Activated gamma-delta T cell treated with Interleukin-2 at 50 U/mL for 16 hours (primary cell): Measurements from ENCODE around the gene CD151.

Source experiments
- DNase-seq: peaks from one replicate; pipeline ENCODE4 v3.0.0-alpha.2; 2020

Gene CD151

DNA sequence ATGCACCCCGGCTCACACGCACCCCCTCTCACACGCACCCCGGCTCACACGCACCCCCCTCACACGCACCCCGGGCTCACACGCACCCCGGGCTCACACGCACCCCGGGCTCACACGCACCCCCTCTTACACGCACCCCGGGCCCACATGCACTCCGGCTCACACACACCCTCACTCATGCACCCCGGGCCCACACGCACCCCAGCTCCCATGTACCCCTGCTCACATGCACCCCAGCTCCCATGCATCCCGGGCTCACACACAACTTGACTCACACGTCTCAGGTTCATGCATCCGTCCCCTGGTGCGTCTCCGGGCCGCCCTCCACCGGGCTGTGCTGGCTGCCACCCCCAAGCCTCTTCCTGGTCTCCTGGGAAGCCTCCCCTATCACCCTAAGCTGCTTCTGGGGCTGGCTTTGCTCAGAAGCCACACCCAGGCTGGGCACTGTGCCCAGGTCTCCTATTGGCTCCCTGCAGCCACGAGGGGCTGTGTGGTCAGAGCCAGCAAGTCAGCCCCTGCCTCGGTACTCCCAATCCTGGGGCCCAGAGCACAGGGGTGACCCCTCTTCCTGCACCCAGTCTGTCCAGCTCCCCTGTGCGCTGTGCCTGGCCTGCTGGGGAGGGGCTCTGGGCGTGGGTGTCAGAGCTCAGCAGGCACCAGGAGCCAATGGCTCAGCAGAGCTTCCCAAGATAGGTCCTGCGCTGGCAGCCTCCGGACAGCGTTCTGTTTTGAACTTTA lies 26.8 kb downstream of the CD151 start:
- DNase-seq: no peak

- no peak for DNase-seq
These were observed 27.7 kb downstream of the CD151 start for GRCh38 chr11:860234-861104.

- DNase-seq: no peak
These were observed 28.3 kb downstream of the CD151 start for GRCh38 chr11:861105-861479.

- DNase-seq: no peak
These were observed 29.4 kb downstream of the CD151 start for GRCh38 chr11:862081-862661.

GRCh38 chr11:862696-863022 lies 29.9 kb downstream of the CD151 start:
- no peak for DNase-seq

DNA sequence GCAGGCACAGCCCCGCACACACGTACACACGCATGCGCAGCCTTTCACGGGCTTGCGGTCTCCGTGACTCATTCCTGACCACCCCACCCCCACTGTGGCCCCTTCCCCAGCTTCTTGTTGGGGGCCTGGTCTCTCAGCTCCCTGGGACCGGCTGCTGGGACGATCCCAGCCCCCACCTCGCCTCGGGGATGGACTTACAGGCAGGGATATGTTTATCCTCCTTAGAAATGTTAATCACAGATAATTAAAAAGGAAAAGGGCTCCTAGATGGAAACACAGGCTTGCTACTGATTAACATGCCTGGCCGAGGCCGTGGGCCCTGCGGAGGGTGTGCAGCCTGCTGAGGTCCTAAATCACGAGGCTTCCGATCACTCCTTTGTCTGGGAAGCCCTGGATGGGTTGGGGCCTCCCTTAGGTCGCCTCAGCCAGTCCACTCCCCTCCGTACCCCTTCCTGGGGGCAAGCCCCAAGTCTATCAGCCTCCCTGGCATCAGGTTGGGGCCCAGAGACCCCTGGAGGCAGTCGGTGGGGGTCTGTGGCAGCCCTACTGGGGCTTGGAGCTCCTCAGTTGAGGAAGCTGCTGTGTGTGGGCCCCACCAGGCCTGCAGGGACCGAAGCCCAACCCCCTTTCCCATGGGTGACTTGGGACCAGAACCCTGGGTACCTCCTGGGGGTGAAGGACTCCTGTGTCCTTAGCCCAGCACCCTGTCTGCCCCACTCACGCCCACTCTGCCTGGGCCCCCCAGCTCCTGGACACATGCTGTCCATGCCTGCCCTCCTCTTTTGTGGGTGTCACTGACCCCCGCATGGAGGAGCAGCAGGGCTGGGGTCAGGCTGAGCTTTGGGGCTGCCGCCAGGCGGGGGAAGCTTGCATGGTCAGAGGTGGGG lies 30.5 kb downstream of the CD151 start:
- DNase-seq: no peak

DNA sequence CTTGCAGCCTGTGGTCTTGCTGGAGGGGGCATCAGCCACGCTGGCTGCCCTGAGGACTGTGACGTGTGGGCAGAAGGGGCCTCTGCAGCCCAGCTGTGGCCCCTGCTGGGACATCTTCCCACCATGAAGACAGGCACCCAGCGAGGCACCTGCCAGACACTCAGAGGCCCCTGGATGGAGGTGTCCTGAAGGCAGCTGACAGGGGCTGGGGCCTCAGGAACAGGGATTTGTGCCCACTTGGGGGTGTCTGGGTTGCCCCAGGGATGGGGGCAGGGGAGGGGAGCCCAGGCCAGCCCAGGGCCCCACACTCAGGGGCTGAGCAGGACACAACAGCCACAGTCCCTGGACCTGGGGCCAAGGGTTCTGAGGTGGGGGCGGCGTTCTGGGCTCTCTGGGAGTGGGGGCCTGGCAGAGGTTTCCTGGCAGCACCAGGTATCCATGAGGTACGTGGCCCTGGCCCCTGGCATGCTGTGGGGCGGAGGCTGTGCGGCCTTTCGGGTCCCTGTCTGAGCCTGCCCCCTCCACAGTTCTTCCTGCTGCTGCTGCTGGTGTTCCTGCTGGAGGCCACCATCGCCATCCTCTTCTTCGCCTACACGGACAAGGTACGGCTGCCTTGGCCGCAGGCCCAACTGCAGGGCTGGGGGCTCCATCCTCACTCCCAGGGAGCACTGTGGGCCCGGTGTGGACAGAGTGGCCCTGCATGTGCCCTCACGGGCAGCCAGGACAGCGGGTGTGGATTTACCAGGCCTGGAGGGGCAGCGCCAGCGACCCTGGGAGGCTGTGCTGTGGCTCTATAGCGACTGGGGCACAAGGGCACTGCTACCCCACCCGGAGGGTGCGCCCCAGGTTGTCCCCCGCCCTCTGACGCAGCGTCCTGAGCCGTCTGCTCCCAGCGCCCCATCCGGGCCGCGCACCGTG lies 31.4 kb downstream of the CD151 start:
- DNase-seq: no peak

- DNase-seq: no peak
These were observed 32.1 kb downstream of the CD151 start for GRCh38 chr11:864898-865297.

DNA sequence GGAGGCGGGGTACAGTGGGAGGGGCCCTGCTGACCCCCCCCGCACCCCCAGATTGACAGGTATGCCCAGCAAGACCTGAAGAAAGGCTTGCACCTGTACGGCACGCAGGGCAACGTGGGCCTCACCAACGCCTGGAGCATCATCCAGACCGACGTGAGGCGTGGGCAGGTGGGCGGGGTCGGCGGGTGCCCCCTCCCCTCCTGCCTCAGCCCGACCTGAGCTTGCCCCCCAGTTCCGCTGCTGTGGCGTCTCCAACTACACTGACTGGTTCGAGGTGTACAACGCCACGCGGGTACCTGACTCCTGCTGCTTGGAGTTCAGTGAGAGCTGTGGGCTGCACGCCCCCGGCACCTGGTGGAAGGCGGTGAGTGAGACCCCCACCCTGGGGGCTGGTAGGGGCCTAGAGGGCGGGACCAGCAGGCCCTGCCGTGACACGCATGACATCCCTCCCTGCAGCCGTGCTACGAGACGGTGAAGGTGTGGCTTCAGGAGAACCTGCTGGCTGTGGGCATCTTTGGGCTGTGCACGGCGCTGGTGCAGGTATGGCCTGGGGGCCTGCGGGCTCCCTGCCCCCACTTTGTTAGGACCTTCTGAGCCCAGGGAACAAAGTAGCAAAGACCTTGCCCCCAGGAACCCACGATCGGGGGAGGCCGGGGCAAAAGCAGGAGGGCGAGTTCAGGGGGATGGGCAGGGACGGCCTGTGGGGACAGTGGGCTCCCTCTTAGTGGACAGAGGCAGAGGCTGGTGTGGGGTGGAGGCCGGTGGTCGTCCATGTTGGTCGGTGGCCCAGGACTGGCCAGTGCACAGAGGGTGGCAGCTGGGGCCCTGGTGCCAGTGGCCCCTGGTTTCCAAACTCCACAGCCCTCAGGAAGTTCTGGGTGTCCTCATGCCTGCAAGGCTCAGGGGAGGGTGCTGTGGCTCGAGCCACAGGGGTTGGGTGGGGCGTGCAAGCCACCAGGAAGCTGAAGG lies 33.0 kb downstream of the CD151 start:
- no peak for DNase-seq

DNA sequence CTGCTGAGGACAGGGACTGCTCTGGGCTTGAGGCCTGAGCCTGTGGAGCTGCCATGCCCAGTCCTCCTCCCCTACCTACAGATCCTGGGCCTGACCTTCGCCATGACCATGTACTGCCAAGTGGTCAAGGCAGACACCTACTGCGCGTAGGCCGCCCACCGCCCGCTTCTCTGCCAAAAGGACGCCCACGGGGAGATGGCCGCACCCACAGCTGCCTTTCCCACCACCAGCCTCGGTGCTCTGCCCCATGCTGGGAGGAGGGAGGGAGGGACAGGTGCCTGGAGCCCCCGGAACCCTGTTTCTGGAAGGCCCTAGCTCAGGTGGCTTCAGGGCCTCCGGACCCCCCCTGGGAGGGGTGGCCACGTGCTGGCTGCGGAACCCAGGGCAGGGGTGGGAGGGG lies 33.7 kb downstream of the CD151 start:
- no peak for DNase-seq

- no peak for DNase-seq
These were observed 35.2 kb downstream of the CD151 start for GRCh38 chr11:867856-868358.

DNA sequence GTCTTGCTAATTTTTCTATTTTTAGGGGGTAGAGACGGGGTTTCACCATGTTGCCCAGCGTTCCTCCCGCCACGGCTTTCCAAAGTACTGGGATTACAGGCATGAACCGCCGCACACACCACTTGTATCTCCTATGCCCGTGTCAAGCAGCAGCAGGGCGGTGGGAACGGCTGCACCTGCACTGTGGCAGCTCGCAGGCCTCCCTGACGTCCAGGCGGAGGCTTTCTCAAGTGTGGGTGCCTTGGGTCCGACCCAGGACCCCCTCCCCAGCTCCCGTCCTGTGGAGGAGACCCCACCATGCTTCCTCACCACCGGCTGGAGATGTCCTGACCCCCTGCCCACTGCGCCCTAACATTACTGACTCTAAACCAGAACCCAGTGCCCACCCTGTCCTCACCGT lies 35.6 kb downstream of the CD151 start:
- no peak for DNase-seq

GRCh38 chr11:868802-869201 lies 36.0 kb downstream of the CD151 start:
- DNase-seq: no peak

GRCh38 chr11:869399-870126 lies 36.8 kb downstream of the CD151 start:
- DNase-seq: no peak

DNA sequence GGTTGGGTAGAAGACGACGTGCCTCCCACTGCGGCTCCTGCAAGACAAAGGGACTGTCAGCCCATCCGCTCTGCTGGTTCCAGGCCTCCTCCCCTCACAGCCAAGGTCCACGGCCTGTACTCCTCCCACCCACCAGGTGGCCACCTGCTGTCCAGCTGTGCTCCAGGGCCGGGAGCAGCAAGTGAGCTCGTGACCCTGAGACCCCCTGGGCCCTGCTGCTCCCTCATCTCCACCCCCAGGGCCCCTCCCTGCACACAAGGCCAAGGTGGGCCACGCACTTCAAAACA lies 37.3 kb downstream of the CD151 start:
- DNase-seq: no peak

- no peak for DNase-seq
These were observed 37.7 kb downstream of the CD151 start for GRCh38 chr11:870418-870817.

DNA sequence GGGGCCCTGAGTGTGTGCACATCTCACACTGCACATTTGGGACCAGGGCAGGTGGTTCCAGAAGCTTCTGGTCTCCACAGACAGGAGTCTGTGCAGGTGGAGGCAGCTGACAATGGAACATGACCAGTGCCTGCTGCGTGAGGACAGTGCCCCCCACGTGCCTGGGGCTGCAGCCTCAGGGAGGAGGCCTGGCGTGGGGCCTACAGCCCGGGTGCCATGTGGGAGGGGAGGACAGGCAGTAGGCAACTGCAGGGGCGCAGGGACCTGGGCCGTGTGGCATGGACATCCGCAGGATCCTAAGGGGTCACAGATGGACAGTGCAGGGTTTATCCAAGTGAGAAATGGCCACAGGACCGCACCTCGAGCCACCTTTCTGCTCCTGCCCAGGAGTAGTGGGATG lies 38.7 kb downstream of the CD151 start:
- no peak for DNase-seq

DNA sequence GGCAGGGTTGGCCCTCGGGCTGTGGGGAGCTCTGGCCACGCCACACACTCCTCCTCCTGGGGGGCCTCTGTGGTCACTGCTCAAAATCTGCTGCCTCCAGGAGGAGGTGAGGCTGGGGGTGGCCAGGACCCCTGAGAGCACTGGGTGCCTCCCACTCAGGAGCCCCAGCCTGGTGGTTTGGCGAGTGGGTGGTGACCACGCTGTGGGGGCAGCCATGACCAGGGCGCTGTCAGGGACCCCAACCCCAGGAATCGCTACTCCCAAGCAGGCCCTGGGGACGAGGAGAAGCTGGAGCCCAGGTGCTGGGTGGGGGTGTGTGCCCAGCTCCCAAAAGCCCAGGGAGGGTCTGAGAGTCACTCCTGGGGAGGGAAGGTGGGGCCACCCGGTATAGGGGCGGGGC lies 40.0 kb downstream of the CD151 start:
- DNase-seq: no peak

- DNase-seq: no peak
These were observed 41.0 kb downstream of the CD151 start for GRCh38 chr11:873706-874105.

DNA sequence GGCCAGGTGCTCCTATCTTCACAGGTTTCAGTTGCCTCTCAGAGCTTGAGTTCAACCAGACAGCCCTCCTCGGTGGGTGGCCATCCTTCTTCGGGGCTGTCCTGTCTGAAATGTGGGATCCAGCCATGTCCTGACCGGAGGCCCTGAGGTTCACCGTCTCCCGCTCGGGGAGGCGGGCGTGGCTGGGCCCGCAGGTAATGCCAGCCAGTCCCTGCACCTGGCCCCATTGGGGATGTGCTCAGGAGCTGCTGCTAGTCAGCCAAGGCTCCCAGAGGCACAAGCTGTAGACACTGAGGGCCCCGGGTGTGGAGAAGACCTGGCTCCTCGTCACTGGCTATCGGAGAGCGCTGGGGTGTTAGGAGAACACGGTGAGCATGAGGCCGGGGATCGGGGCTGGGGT lies 42.5 kb downstream of the CD151 start:
- DNase-seq: no peak
